Heart left ventricle (tissue), 16 donors: Measurements from ENCODE around the gene TBC1D22B. TPM values are rescaled to one million over a fixed set of nuclear protein-coding genes. Genes with fewer than 3 reads are reported as not detected.

Experiments used
- ATAC-seq, 4 donors: fragments of 200-7000 bp; cut with Tn5 transposase; one replicate each; pipeline ENCODE4 v1.9.1; 2020 to 2022; ENCODE audit warnings: moderate library complexity in 4 of 4, mild to moderate bottlenecking in 3 of 4, moderate number of reproducible peaks in 1 of 4
- DNase-seq, 5 donors: peaks; one replicate each; pipeline ENCODE4 v3.0.0-alpha.2; 2020
- H3K27ac ChIP-seq, 12 donors: fragments of 200-600 bp; sonication (generic) in 4 of 12; one replicate each; pipeline versions ENCODE4 v1.5.0 to v1.8.0; 2016 to 2022; ENCODE audit warnings: mild to moderate bottlenecking in 2 of 12
- H3K27me3 ChIP-seq, 9 donors: fragments of 200-600 bp; sonication (generic) in 2 of 9; one replicate each; pipeline versions ENCODE4 v1.5.1 to v1.8.0; 2016 to 2022; ENCODE audit warnings: mild to moderate bottlenecking in 3 of 9
- H3K36me3 ChIP-seq, 9 donors: fragments of 200-600 bp; sonication (generic) in 2 of 9; one replicate each; pipeline versions ENCODE4 v1.5.0 to v1.8.0; 2018 to 2022; ENCODE audit warnings: mild to moderate bottlenecking in 2 of 9
- H3K4me1 ChIP-seq, 12 donors: fragments of 200-600 bp; sonication (generic) in 4 of 12; one replicate each; pipeline versions ENCODE4 v1.5.0 to v1.8.0; 2016 to 2022; ENCODE audit warnings: mild to moderate bottlenecking in 3 of 12
- H3K4me3 ChIP-seq, 12 donors: fragments of 200-600 bp; sonication (generic) in 4 of 12; one replicate each; pipeline versions ENCODE4 v1.5.0 to v1.8.0; 2017 to 2022; ENCODE audit warnings: mild to moderate bottlenecking in 9 of 12, moderate library complexity in 4 of 12
- H3K9me3 ChIP-seq, 12 donors: fragments of 200-600 bp; sonication (generic) in 4 of 12; one replicate each; pipeline versions ENCODE4 v1.5.0 to v1.8.0; 2016 to 2022; ENCODE audit warnings: mild to moderate bottlenecking in 1 of 12
- POLR2A ChIP-seq, 2 donors: fragments of 450-650 bp; IDR thresholded peaks; one replicate each; pipeline ENCODE4 v1.6.1; 2017; ENCODE audit warnings: antibody characterized with exemption in 2 of 2, mild to moderate bottlenecking in 2 of 2, moderate library complexity in 2 of 2
- WGBS, 4 donors: extraction: QIAGEN DNeasy Blood & Tissue Kit in 2 of 4; methylation state at CpG; one replicate each; pipeline versions ENCODE4 v1.1.5 to v1.1.7; 2013 to 2018; 5-methylcytosine and 5-hydroxymethylcytosine counted together
- intact Hi-C, 10 donors: fragments of 100-400 bp; cut with DNase I; formaldehyde crosslinking; loops; one replicate each; pipeline versions ENCODE4 v1.11.1 to v1.14.2; 2022
- polyA plus RNA-seq, 2 donors: library from polyadenylated mRNA; stranded (reverse); fragments of 200-250 nt; gene quantifications; one replicate each; pipeline ENCODE4 v1.2.3, GENCODE V29; 2013
- total RNA-seq, 9 donors: library from RNA; depleted of rRNA in 2 of 9; stranded (reverse); fragments of >200 nt in 2 of 9; fragmentation: NEBNext Ultra II Directional in 3 of 9; extraction: Animal tissue kit (Norgen Biotek cat#: 25700) in 3 of 9; gene quantifications; one replicate each; pipeline versions ENCODE4 v1.1.0 to v1.2.4, GENCODE V29; 2016 to 2023
- TF ChIP-seq, protein P1 (sequence below), 12 donors: fragments of 200-600 bp; sonication (generic) in 4 of 12; IDR thresholded peaks; one replicate each; pipeline versions ENCODE4 v1.5.0 to v1.8.0; 2018 to 2022; ENCODE audit warnings: antibody characterized with exemption in 12 of 12, mild to moderate bottlenecking in 5 of 12
- donor health status: ischemic (EF 13 %, LVEDD 7.1; RV severe dilation, severe dysfunction).
- donor health status: healthy with polysubstance abuse.
- donor health status: DM: no; HTN: yes; CAD: no.
- donor health status: DM: no; HTN: no; CAD: no.
- donor health status: ischemic (EF 25% LVEDD 6.9; RV normal size, moderate dysfunction).
- donor health status: ischemic (EF 25% LVEDD 5.7; RV mildly dilated, moderate dysfunction).
- donor health status: healthy.
- donor health status: DM: yes; HTN: yes; CAD: no.
- donor health status: ischemic (EF 35%, LVEDD 5.7; RV mildly dilated, moderate dysfunction).
- donor health status: nonischemic (EF 11% LVEDD 7.7; RV severe dilation, severe dysfunction).
- donor health status: DM: yes; HTN: yes; CAD: no.
- donor health status: PGD.
- donor health status: ischemic (EF 29% LVEDD 5.4; RV normal size, mild dysfunction).
- donor health status: nonischemic (EF 23%, LVEDD 6.1; RV moderate dilation, normal function).

Gene TBC1D22B
- total and polyA plus RNA-seq, 11 donors: 3.1 to 10.7 (median 7.3) TPM

GRCh38 chr6:37368961-37369320 lies 111.4 kb downstream of the TBC1D22B start:
- H3K4me1 ChIP-seq: peaks cover 0 to 54% (median 28%) of the 10 kb centered on the region in 12 donors

GRCh38 chr6:37369321-37370201 lies 112.0 kb downstream of the TBC1D22B start:
- no peaks in the 10 kb centered on the region for H3K9me3 ChIP-seq
- H3K27ac ChIP-seq: peak overlapping the region in 9 of 12 donors; percentile 9 to 64 (median 36)
- ATAC-seq (peak in 3 of 4 donors; percentile 64 to 79 (median 78)), DNase-seq (no peak)
- H3K4me3 ChIP-seq: no peak overlapping the region
- peaks cover 0 to 55% (median 28%) of the 10 kb centered on the region in 12 donors for H3K4me1 ChIP-seq
- peaks cover 0 to 47% (median 28%) of the 10 kb centered on the region in 9 donors for H3K36me3 ChIP-seq
- H3K27me3 ChIP-seq: no peaks in the 10 kb centered on the region
- intact Hi-C loops: loop anchor here in 3 of 10 donors (5.0 kb wide), 3 partner anchors 63 to 323 kb away; partner anchors contain the start of gene CMTR1 (in 1 of the 3)
- no peak for TF ChIP-seq POLR2A (IDR thresholded peaks at IDR 0.05)
- TF ChIP-seq, protein P1, sequence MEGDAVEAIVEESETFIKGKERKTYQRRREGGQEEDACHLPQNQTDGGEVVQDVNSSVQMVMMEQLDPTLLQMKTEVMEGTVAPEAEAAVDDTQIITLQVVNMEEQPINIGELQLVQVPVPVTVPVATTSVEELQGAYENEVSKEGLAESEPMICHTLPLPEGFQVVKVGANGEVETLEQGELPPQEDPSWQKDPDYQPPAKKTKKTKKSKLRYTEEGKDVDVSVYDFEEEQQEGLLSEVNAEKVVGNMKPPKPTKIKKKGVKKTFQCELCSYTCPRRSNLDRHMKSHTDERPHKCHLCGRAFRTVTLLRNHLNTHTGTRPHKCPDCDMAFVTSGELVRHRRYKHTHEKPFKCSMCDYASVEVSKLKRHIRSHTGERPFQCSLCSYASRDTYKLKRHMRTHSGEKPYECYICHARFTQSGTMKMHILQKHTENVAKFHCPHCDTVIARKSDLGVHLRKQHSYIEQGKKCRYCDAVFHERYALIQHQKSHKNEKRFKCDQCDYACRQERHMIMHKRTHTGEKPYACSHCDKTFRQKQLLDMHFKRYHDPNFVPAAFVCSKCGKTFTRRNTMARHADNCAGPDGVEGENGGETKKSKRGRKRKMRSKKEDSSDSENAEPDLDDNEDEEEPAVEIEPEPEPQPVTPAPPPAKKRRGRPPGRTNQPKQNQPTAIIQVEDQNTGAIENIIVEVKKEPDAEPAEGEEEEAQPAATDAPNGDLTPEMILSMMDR (IDR thresholded peaks at IDR 0.05): no peak
- 20 to 48% (median 37%) methylated on average over 1 of the region's 1 CpG for WGBS, 4 donors

More at GRCh38 chr6:37368961-37369320, 111.4 kb downstream of the TBC1D22B start:
- TF ChIP-seq POLR2A (IDR thresholded peaks at IDR 0.05): no peak
- TF ChIP-seq, protein P1 (IDR thresholded peaks at IDR 0.05): no peak
- Histone ChIP-seq H3K27ac (peak overlapping the region in 9 of 12 donors; percentile 9 to 64 (median 36)), H3K36me3 (peaks cover 0 to 44% (median 25%) of the 10 kb centered on the region in 9 donors), H3K4me3 (no peak overlapping the region), H3K27me3 (no peaks in the 10 kb centered on the region), H3K9me3 (no peaks in the 10 kb centered on the region)
- ATAC-seq (no peak), DNase-seq (no peak)
- WGBS, 4 donors: 78 to 90% (median 84%) methylated on average over 1 of the region's 1 CpG
- intact Hi-C loops: loop anchor here in 3 of 10 donors (5.0 kb wide), 3 partner anchors 63 to 323 kb away; partner anchors contain the start of gene CMTR1 (in 1 of the 3)

DNA sequence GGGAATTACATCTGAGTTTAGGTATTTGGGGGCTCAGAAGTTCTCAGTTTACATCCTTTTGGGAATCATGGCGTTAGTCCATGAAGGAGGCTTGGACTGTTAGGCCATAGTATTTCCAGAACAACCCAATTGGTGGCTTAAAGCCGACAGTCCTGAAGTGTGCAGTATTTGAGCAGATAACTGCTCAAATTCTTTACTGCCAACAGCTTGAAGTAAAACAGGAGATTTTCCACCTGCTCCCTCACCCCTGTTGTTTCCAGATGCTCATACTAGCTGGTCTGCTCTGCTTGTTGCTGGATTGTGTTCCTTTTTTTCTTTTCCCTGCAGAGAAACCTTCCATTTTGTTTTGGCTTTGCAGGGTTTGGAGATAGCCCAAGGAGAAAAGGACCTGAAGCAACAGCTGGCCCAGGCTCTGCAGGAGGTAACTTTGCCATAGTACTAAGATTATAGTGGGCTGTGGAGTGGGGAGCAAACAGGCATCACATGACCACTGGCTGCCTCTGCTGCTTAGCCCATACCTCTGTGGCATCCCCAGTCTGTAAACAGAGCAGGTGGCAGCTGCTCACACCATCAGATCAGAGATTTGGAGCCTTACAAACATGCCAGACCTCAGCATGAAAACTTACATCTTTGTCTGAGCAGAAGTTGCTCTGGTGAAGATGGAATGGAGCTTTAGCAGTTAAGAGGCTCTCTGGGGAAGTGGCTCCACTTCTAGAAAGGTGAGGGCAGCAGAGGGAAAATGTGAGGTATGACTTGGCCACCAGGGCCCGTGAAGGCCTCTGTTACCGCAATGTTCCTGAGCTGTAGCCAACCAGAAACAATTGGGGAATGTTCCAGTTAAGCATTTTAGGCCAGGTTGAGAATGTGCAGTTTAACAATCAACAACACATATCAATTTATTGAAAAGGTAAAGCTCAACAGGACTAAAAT lies 113.8 kb downstream of the TBC1D22B start:
- Histone ChIP-seq H3K4me1 (peaks cover 0 to 48% (median 25%) of the 10 kb centered on the region in 12 donors), H3K27ac (peak overlapping the region in 1 of 12 donors; percentile 56), H3K36me3 (peaks cover 0 to 60% (median 44%) of the 10 kb centered on the region in 9 donors), H3K4me3 (no peak overlapping the region), H3K9me3 (no peaks in the 10 kb centered on the region), H3K27me3 (no peaks in the 10 kb centered on the region)
- TF ChIP-seq POLR2A (IDR thresholded peaks at IDR 0.05): no peak
- TF ChIP-seq, protein P1 (IDR thresholded peaks at IDR 0.05): no peak
- DNase-seq (no peak), ATAC-seq (peak in 1 of 4 donors; percentile 44)
- 56 to 80% (median 66%) methylated on average over 4 of the region's 4 CpGs for WGBS, 4 donors
- intact Hi-C loops: no loop called here
